ENCODE results near the gene VTI1A.
"Not testable (repeated sequence)": the region's sequence is repeated elsewhere in the genome, so short reads cannot be mapped to it uniquely, and the experiment has no call there.

The VTI1A gene

DNA sequence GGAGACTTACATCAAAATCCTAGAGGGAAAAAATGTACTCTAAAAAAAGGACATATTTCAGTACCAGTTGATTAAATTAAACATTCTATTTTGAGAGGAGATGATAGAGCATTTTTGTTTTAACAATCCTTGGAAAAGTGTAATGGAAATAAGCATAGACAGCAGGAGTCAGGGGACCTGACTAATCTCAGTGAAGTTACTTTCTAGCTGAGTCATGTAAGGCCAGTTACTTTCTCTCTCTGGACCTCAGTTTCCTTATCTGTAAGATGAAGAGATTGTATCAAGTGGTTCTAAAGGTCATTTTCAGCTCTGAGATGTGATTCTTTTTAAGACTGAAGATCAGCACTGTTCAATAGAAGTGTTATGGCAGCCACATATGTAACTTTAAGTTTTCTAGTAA is 44.1 kb downstream of the VTI1A start:
- Histone ChIP-seq H3K4me3 (ENCODE audit: low read length) (no peak overlapping the region), H3K4me1 (ENCODE audit: control insufficient read depth, insufficient read depth, low read length) (no peaks in the 10 kb centered on the region), H3K9me3 (ENCODE audit: control insufficient read depth, low read length) (no peaks in the 10 kb centered on the region), H3K36me3 (ENCODE audit: control insufficient read depth, insufficient read depth, low read length) (no peaks in the 10 kb centered on the region), H3K9ac (ENCODE audit: low read length) (no peak overlapping the region), H3K27me3 (ENCODE audit: control insufficient read depth, insufficient read depth, low read length) (no peaks in the 10 kb centered on the region)

DNA sequence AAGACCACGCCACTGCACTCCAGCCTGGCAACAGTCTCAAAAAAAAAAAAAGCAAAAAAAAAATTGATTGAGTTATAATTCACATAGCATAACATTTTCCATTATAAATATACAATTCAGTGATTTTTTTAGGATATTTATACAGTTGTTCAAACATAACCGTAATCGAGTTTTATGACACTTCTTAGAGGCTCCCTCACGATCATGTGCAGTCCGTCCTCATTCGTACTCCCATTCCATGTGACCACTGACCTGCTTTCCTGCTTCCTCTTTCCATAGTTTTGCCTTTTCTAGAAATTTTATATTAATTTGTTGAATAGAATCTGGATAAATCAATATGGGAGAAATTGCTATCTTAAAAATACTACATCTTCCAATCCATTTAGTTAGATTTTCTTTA is 45.7 kb downstream of the VTI1A start:
- Histone ChIP-seq H3K36me3 (ENCODE audit: control insufficient read depth, insufficient read depth, low read length) (no peaks in the 10 kb centered on the region), H3K9me3 (ENCODE audit: control insufficient read depth, low read length) (no peaks in the 10 kb centered on the region), H3K4me1 (ENCODE audit: control insufficient read depth, insufficient read depth, low read length) (no peaks in the 10 kb centered on the region), H3K4me3 (ENCODE audit: low read length) (no peak overlapping the region), H3K9ac (ENCODE audit: low read length) (no peak overlapping the region), H3K27me3 (ENCODE audit: control insufficient read depth, insufficient read depth, low read length) (no peaks in the 10 kb centered on the region)

DNA sequence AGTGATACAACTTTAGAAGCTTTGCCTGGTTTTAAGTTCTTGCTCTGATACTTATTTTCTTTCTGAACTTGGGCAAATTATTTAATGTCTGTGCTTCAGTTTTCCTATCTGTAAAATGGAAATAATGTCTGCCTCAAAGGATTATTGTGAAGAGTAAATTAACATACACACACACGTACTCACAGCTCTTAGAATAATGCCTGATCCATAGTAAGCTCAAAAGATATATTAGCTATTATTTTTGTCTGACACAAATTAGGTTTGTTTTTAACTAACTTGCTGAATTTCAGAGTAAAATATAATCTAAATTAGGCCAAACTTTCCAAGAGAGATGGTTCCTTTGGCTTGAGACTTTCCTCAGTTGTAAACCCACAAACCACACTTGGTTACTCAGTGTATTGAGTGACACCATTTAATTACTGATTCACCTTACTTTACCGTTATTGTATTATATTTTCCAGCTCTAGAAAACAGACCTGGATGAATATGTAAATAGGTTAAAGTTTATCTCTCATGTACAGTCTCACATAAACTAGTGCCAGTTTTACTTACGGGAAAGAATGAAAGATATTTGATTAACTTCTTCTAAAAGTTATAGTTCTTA is 50.4 kb downstream of the VTI1A start:
- no peaks in the 10 kb centered on the region for H3K4me1 ChIP-seq (ENCODE audit: control insufficient read depth, insufficient read depth, low read length)
- H3K4me3 ChIP-seq (ENCODE audit: low read length), result no peak overlapping the region

DNA sequence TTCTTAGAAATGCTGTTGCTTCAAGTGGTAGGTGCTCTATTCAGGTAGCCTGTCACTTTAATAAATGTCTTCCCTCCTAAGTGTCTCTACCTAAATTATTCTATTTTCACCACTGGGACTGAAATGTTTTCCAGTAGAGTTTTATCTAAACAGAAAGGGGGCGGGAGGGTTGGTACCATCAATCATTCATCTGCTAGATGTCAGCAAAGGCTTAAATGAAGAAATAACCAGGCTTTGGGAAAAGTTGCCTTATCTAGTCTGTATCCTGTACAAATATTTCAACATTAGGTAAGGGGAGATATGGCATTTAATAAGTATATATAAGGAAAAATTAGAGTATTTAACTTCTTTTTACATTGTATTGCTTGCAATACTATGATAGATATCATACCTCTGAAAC is 51.8 kb downstream of the VTI1A start:
- Histone ChIP-seq H3K27me3 (ENCODE audit: control insufficient read depth, insufficient read depth, low read length) (no peaks in the 10 kb centered on the region), H3K4me1 (ENCODE audit: control insufficient read depth, insufficient read depth, low read length) (no peaks in the 10 kb centered on the region), H3K9ac (ENCODE audit: low read length) (no peak overlapping the region), H3K4me3 (ENCODE audit: low read length) (no peak overlapping the region), H3K36me3 (ENCODE audit: control insufficient read depth, insufficient read depth, low read length) (no peaks in the 10 kb centered on the region), H3K9me3 (ENCODE audit: control insufficient read depth, low read length) (no peaks in the 10 kb centered on the region)

More for the DNA sequence above, 50.4 kb downstream of the VTI1A start:
- Histone ChIP-seq H3K9me3 (ENCODE audit: control insufficient read depth, low read length) (no peaks in the 10 kb centered on the region), H3K27me3 (ENCODE audit: control insufficient read depth, insufficient read depth, low read length) (no peaks in the 10 kb centered on the region), H3K36me3 (ENCODE audit: control insufficient read depth, insufficient read depth, low read length) (no peaks in the 10 kb centered on the region), H3K9ac (ENCODE audit: low read length) (no peak overlapping the region)

DNA sequence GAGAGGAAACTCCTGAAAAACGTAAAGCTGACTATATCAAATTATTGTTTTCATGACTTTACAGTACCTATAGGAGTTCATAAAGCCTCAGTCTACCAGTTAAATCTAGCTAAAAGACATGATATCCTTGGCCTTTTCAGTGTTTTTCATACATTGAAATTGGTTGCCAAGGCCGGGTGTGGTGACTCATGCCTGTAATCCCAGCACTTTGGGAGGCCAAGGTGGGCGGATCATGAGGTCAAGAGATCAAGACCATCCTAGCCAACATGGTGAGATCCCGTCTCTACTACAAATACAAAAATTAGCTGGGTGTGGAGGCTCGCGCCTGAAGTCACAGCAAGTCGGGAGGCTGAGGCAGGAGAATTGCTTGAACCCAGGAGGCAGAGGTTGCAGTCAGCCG is 53.0 kb downstream of the VTI1A start:
- not testable (repeated sequence) for H3K27me3 ChIP-seq (ENCODE audit: control insufficient read depth, insufficient read depth, low read length); H3K9me3 ChIP-seq (ENCODE audit: control insufficient read depth, low read length); H3K9ac ChIP-seq (ENCODE audit: low read length); H3K36me3 ChIP-seq (ENCODE audit: control insufficient read depth, insufficient read depth, low read length); H3K4me1 ChIP-seq (ENCODE audit: control insufficient read depth, insufficient read depth, low read length); H3K4me3 ChIP-seq (ENCODE audit: low read length)

DNA sequence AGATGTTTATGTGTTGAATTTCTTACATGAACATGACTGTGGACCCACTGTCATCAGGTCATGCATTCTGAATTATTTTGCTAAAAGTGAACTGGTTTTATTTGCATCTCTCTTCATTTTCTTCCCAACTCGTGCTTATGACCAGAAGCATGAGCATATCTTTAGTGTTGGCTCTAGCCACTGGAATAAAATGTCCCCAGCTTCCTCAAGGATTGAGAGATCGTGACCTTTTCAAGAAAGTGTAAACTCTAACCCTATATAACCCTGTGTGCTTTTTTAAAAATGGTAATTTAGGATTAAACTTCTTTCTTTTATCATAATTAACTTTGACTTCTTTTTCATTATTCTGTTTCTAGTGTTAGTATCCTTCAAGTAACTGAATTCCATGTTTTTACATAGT is 55.5 kb downstream of the VTI1A start:
- H3K9ac ChIP-seq (ENCODE audit: low read length), result no peak overlapping the region
- peaks cover 2% of the 10 kb centered on the region for H3K4me1 ChIP-seq (ENCODE audit: control insufficient read depth, insufficient read depth, low read length)
- H3K9me3 ChIP-seq (ENCODE audit: control insufficient read depth, low read length), result no peaks in the 10 kb centered on the region
- no peaks in the 10 kb centered on the region for H3K27me3 ChIP-seq (ENCODE audit: control insufficient read depth, insufficient read depth, low read length)
- H3K4me3 ChIP-seq (ENCODE audit: low read length), result no peak overlapping the region
- no peaks in the 10 kb centered on the region for H3K36me3 ChIP-seq (ENCODE audit: control insufficient read depth, insufficient read depth, low read length)

DNA sequence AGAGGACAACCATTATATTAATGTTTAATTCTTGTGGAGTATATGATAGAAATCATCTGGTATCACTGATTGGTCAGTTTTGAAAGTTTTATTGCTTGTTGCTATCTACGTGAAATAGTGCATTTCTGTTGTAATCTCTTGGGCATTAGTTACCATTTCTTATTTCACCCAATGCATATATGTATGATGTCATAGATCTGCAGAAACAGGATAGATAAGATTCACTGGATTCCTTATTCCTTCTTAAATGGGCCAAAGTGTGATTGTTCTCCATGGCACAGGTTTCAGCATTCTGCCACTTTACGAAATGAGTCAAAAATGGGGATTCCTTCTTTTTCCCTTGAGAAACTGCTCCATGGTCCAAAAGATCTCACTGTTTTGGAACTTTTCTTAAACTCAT is 56.6 kb downstream of the VTI1A start:
- Histone ChIP-seq H3K4me3 (ENCODE audit: low read length) (no peak overlapping the region), H3K4me1 (ENCODE audit: control insufficient read depth, insufficient read depth, low read length) (peaks cover 5% of the 10 kb centered on the region), H3K9ac (ENCODE audit: low read length) (no peak overlapping the region), H3K9me3 (ENCODE audit: control insufficient read depth, low read length) (no peaks in the 10 kb centered on the region), H3K36me3 (ENCODE audit: control insufficient read depth, insufficient read depth, low read length) (no peaks in the 10 kb centered on the region), H3K27me3 (ENCODE audit: control insufficient read depth, insufficient read depth, low read length) (no peaks in the 10 kb centered on the region)

DNA sequence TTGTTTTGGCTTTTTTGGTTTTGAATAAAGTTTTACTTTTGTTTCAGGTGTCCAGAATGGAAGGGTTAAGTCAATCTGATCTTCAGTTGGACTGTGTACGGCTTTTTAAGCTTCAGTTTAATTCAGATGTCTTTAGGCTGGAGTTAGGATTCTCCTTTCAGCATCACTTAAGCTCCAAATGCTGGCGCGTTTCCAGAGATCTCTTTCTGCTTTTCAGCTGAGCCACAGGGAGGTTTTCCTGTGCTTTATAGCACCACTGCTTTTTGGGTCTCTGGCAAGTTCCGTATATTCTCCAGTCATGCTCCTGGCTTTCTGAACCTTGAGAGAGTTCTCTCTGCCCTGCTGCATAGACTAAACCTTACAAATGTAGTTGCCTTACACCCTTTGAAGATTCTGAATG is 60.0 kb downstream of the VTI1A start:
- H3K9ac ChIP-seq (ENCODE audit: low read length), result no peak overlapping the region
- no peaks in the 10 kb centered on the region for H3K36me3 ChIP-seq (ENCODE audit: control insufficient read depth, insufficient read depth, low read length)
- no peaks in the 10 kb centered on the region for H3K9me3 ChIP-seq (ENCODE audit: control insufficient read depth, low read length)
- no peak overlapping the region for H3K4me3 ChIP-seq (ENCODE audit: low read length)
- H3K27me3 ChIP-seq (ENCODE audit: control insufficient read depth, insufficient read depth, low read length), result no peaks in the 10 kb centered on the region
- H3K4me1 ChIP-seq (ENCODE audit: control insufficient read depth, insufficient read depth, low read length), result peaks cover 5% of the 10 kb centered on the region

DNA sequence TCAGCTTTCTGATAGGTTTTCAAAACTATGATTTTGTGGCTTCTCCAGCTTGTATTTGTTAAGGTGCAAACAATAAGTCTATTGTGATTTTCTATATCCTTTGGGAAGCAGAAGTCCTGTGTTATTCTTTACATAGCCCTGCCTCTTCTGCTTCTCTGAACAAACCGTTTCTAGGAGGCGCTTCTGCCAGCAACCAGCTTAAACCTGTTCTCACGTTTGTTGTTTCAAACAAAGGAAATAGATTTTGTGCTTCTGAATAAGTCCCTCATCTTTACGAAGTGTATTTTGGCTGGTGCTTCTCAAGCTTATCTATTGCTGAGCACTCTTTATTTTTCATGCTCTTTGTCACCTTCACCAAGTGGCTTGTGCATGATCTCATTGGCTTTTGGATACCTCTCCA is 61.0 kb downstream of the VTI1A start:
- H3K4me3 ChIP-seq (ENCODE audit: low read length), result no peak overlapping the region
- no peaks in the 10 kb centered on the region for H3K27me3 ChIP-seq (ENCODE audit: control insufficient read depth, insufficient read depth, low read length)
- peaks cover 5% of the 10 kb centered on the region for H3K4me1 ChIP-seq (ENCODE audit: control insufficient read depth, insufficient read depth, low read length)
- H3K9ac ChIP-seq (ENCODE audit: low read length), result no peak overlapping the region
- no peaks in the 10 kb centered on the region for H3K36me3 ChIP-seq (ENCODE audit: control insufficient read depth, insufficient read depth, low read length)
- H3K9me3 ChIP-seq (ENCODE audit: control insufficient read depth, low read length), result no peaks in the 10 kb centered on the region

DNA sequence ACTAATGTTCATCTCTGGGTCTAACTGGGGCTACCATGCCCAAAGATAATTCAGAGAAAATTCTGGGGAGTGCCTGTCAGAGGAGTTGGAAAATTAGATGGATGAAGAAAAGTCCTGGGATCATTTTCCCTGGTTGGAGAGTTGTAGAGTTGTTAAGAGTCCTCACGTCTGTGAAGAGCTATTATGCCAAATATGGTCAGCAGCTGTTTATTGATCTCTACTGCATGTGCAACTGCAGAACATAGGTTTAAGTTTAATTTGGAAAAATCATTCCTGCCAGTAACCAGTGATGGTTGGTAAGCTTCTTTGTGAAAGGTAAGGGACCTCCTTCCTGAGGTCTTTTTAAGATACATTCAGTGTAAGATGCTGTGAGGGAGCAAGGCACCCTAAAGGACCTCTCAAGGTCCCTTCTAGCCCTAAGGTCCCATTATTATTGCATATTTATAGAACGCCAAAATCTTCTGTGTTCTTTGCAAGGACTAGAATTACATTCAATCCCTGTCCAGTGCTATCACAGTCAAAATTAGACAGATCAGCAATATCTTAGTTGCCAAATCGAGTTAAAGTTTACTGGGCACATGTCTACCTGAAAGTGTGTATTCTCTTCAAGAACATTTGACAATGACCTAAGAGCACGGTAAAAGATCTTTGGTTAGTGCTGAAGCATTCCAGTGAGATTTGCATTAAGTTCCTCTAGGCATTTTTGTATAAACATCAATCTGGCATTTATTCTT is 62.7 kb downstream of the VTI1A start:
- no peaks in the 10 kb centered on the region for H3K9me3 ChIP-seq (ENCODE audit: control insufficient read depth, low read length)
- H3K4me1 ChIP-seq (ENCODE audit: control insufficient read depth, insufficient read depth, low read length), result peaks cover 5% of the 10 kb centered on the region
- H3K27me3 ChIP-seq (ENCODE audit: control insufficient read depth, insufficient read depth, low read length), result no peaks in the 10 kb centered on the region
- H3K4me3 ChIP-seq (ENCODE audit: low read length), result no peak overlapping the region
- no peak overlapping the region for H3K9ac ChIP-seq (ENCODE audit: low read length)
- H3K36me3 ChIP-seq (ENCODE audit: control insufficient read depth, insufficient read depth, low read length), result no peaks in the 10 kb centered on the region

DNA sequence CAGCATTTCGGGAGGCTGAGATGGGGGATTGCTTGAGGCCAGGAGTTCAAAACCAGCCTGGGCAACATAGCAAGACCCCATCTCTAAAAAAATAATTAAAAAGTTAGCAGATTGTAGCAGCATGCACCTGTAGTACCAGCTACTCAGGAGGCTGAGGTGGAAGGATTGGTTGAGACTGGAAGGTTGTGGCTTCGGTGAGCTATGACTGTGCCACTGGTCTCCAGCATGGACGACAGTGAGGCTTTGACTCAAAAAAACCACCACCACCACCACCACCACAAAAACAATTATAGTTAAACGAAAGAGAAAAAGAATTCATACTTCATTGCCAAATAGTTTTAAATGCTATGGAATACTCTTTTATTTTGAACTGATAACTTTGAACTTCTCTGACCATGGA is 63.4 kb downstream of the VTI1A start:
- Histone ChIP-seq H3K4me3 (ENCODE audit: low read length) (no peak overlapping the region), H3K36me3 (ENCODE audit: control insufficient read depth, insufficient read depth, low read length) (no peaks in the 10 kb centered on the region), H3K9me3 (ENCODE audit: control insufficient read depth, low read length) (no peaks in the 10 kb centered on the region), H3K27me3 (ENCODE audit: control insufficient read depth, insufficient read depth, low read length) (no peaks in the 10 kb centered on the region), H3K4me1 (ENCODE audit: control insufficient read depth, insufficient read depth, low read length) (peaks cover 5% of the 10 kb centered on the region), H3K9ac (ENCODE audit: low read length) (no peak overlapping the region)

DNA sequence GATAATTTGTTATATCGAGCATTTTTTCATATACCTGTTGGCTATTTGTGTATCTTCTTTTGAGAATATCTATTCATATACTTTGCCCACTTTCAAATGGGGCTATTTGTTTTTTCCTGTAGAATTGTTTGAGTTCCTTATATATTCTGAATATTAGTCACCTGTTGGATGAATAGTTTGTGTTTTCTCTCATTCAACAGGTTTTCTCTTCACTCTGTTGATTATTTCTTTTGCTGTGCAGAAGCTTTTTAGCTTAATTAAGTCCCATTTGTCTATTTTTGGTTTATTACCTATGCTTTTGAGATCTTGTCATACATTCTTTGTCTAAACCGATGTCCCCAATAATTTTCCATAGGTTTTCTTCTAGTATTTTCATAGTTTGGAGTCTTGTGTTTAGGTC is 65.3 kb downstream of the VTI1A start:
- no peak overlapping the region for H3K4me3 ChIP-seq (ENCODE audit: low read length)
- no peaks in the 10 kb centered on the region for H3K36me3 ChIP-seq (ENCODE audit: control insufficient read depth, insufficient read depth, low read length)
- peaks cover 7% of the 10 kb centered on the region for H3K4me1 ChIP-seq (ENCODE audit: control insufficient read depth, insufficient read depth, low read length)
- no peak overlapping the region for H3K9ac ChIP-seq (ENCODE audit: low read length)
- no peaks in the 10 kb centered on the region for H3K27me3 ChIP-seq (ENCODE audit: control insufficient read depth, insufficient read depth, low read length)
- no peaks in the 10 kb centered on the region for H3K9me3 ChIP-seq (ENCODE audit: control insufficient read depth, low read length)

DNA sequence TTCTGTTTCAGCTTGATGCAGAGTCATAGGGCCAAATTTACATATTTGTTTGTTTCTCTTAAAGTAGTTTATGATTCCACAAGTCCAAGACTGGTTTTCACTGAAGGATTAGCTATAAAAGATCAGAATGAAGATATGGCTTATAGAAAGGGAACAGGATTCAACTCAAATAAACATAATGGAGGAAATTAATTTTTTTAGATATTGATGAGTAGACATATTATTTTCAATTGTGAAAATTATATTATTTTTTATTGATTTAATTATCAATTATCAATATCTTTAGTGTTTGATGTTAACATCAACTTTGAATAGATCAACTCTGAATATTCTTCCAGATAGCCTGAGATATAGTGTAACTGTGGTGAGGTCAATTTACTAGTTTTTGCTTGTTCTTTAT is 68.1 kb downstream of the VTI1A start:
- Histone ChIP-seq H3K4me1 (ENCODE audit: control insufficient read depth, insufficient read depth, low read length) (peaks cover 17% of the 10 kb centered on the region), H3K27me3 (ENCODE audit: control insufficient read depth, insufficient read depth, low read length) (no peaks in the 10 kb centered on the region), H3K9ac (ENCODE audit: low read length) (no peak overlapping the region), H3K36me3 (ENCODE audit: control insufficient read depth, insufficient read depth, low read length) (no peaks in the 10 kb centered on the region), H3K4me3 (ENCODE audit: low read length) (no peak overlapping the region), H3K9me3 (ENCODE audit: control insufficient read depth, low read length) (no peaks in the 10 kb centered on the region)

Data from mucosa of stomach (tissue), 1 donor.